SK-N-MC (cell line): ENCODE data around the gene SPEF1.

Source experiments
- DNase-seq: peaks from one replicate; pipeline ENCODE4 v3.0.0-alpha.2; 2011; ENCODE audit warnings: low read depth, low spot score
- H3K27ac ChIP-seq: fragments of 200-600 bp; sonication (generic); 2 replicates; pipeline ENCODE4 v1.5.1; 2016; ENCODE audit warnings: mixed run types
- H3K36me3 ChIP-seq: fragments of 200-600 bp; sonication (generic); 2 replicates; pipeline ENCODE4 v1.6.1; 2017; ENCODE audit warnings: antibody characterized with exemption, low read length, mixed read lengths; ENCODE audit not compliant: insufficient read depth
- H3K4me3 ChIP-seq: fragments of 200-600 bp; sonication (generic); 2 replicates; pipeline ENCODE4 v1.5.1; 2016
- H3K9ac ChIP-seq: fragments of 200-600 bp; sonication (generic); 2 replicates; pipeline ENCODE4 v1.8.0; 2017; ENCODE audit warnings: mixed run types, mixed read lengths; ENCODE audit not compliant: insufficient read length
- H3K9me3 ChIP-seq: fragments of 200-600 bp; sonication (generic); 2 replicates; pipeline ENCODE4 v1.6.1; 2017; ENCODE audit warnings: low read depth, mild to moderate bottlenecking, antibody characterized with exemption, low read length, moderate library complexity, mixed read lengths
- EZH2 ChIP-seq: fragments of 200-600 bp; sonication (generic); IDR thresholded peaks from one replicate; pipeline ENCODE4 v1.6.1; 2017; ENCODE audit warnings: antibody characterized with exemption
- FOXP2 ChIP-seq: optimal IDR thresholded peaks from 2 replicates; pipeline ENCODE3; 2011; ENCODE audit warnings: mild to moderate bottlenecking, moderate library complexity; ENCODE audit not compliant: insufficient read depth; ENCODE audit errors: extremely low read length, control extremely low read depth
- POLR2AphosphoS5 ChIP-seq: IDR thresholded peaks from 2 replicates; pipeline ENCODE4 v1.6.1; 2012; ENCODE audit warnings: mild to moderate bottlenecking, low read depth, low read length, borderline replicate concordance

Gene SPEF1

GRCh38 chr20:3783068-3783489, 1.8 kb upstream of the SPEF1 start:
- TF ChIP-seq EZH2: no peak
- TF ChIP-seq FOXP2: no peak
- no peak for TF ChIP-seq POLR2AphosphoS5
- H3K27ac ChIP-seq: 0 out of 2 replicates have a peak overlapping the region, but pooled peaks have one; percentile 7
- no peaks in the 10 kb centered on the region for H3K9me3 ChIP-seq
- no peak overlapping the region for H3K9ac ChIP-seq
- H3K36me3 ChIP-seq: peaks cover 16% of the 10 kb centered on the region
- H3K4me3 ChIP-seq: no peak overlapping the region
- DNase-seq: no peak

GRCh38 chr20:3782597-3782996, 1.3 kb upstream of the SPEF1 start:
- Histone ChIP-seq H3K9me3 (no peaks in the 10 kb centered on the region), H3K4me3 (no peak overlapping the region), H3K9ac (no peak overlapping the region), H3K27ac (0 out of 2 replicates have a peak overlapping the region, but pooled peaks have one; percentile 21), H3K36me3 (peaks cover 16% of the 10 kb centered on the region)
- DNase-seq: no peak
- TF ChIP-seq FOXP2 (no peak), EZH2 (no peak), POLR2AphosphoS5 (no peak)

DNA sequence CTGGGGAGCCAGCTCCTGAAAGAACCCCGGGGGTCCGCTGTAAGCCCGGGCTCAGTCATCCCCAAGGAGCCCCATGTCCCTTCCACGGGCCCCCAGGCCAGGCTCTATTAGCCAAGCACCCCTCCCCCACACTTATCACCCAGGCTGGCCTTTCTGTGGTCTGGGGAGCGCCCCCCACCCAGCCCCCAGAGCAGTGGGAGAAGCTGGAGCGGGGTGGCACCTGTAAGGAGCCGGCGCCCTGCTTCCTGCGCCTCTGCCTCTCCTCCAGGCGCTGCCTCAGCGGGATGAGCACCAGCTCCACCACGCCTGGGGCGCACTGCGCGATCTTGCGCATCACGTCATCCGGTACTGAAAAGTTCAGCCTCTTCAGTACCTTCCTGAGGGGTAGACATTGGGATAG, 2.3 kb downstream of the SPEF1 start:
- H3K4me3 ChIP-seq: peak overlapping the region; percentile 21

GRCh38 chr20:3777716-3778629, 3.3 kb downstream of the SPEF1 start:
- Histone ChIP-seq H3K36me3 (no peaks in the 10 kb centered on the region), H3K9me3 (no peaks in the 10 kb centered on the region), H3K9ac (no peak overlapping the region), H3K4me3 (no peak overlapping the region), H3K27ac (no peak overlapping the region)
- TF ChIP-seq POLR2AphosphoS5 (0 out of 2 replicates have a peak, but pooled peaks have one; percentile 12), EZH2 (no peak)
- no peak for DNase-seq

More for the DNA sequence above, 2.3 kb downstream of the SPEF1 start:
- H3K27ac ChIP-seq: no peak overlapping the region
- H3K9me3 ChIP-seq: no peaks in the 10 kb centered on the region
- no peak for DNase-seq
- no peak for TF ChIP-seq POLR2AphosphoS5
- TF ChIP-seq FOXP2: no peak
- TF ChIP-seq EZH2: no peak
- H3K9ac ChIP-seq: no peak overlapping the region
- no peaks in the 10 kb centered on the region; the same call in 1 of the 2 replicates for H3K36me3 ChIP-seq

DNA sequence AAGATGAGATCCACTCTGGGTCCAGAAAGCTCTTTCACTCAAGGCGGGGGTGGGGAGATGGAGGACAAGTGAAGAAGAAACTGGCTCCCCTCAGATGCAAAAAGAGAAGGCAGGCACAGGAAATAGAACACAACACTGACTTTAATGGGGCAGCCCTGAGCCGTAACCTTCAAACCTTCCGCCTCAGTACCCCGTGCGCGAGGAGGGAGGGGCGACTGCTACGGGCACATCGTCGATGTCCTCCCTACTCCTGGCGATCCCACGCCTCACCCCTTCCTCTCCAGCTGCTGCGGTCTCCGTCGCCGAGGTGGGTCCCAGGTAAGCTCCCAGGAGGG, 3.9 kb downstream of the SPEF1 start:
- Histone ChIP-seq H3K9ac (no peak overlapping the region), H3K27ac (no peak overlapping the region), H3K36me3 (no peaks in the 10 kb centered on the region), H3K4me3 (no peak overlapping the region), H3K9me3 (no peaks in the 10 kb centered on the region)
- DNase-seq: no peak
- TF ChIP-seq EZH2 (no peak), POLR2AphosphoS5 (no peak), FOXP2 (no peak)

- Histone ChIP-seq H3K27ac (no peak overlapping the region), H3K4me3 (no peak overlapping the region), H3K9me3 (no peaks in the 10 kb centered on the region), H3K9ac (no peak overlapping the region), H3K36me3 (no peaks in the 10 kb centered on the region)
- TF ChIP-seq POLR2AphosphoS5 (no peak), FOXP2 (no peak)
- DNase-seq: no peak
Observed at GRCh38 chr20:3775457-3776108, 5.7 kb downstream of the SPEF1 start.

DNA sequence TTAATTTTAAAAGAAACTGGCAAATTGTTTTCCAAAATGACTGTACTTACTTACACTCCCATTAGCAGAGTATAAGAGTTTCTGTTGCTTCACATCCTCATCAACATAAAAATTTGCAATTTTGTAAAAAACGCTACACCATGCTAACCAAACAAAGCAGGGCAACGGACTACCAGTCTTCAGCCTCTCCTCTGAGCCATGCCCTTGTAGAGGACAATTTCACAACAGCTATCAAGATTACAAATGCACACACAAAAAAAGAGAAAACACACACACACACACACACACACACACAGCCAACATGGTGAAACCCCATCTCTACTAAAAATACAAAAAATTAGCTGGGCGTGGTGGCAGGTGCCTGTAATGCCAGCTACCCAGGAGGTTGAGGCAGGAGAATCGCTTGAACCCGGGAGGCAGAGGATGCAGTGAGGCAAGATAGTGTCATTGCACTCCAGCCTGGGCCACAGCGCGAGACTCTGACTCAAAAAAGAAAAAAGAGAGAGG, 9.6 kb downstream of the SPEF1 start:
- Histone ChIP-seq H3K9me3 (no peaks in the 10 kb centered on the region), H3K27ac (no peak overlapping the region), H3K4me3 (no peak overlapping the region), H3K36me3 (no peaks in the 10 kb centered on the region), H3K9ac (no peak overlapping the region)
- DNase-seq: no peak
- no peak for TF ChIP-seq POLR2AphosphoS5
- TF ChIP-seq FOXP2: no peak
- no peak for TF ChIP-seq EZH2
